Measurements from ENCODE around the gene ITGB1. TPM values are rescaled to one million over a fixed set of nuclear protein-coding genes. Genes with fewer than 3 reads are reported as not detected.

ITGB1 gene
- total RNA-seq, 1 experiment from 2014 or later: 317 TPM

GRCh38 chr10:32972460-32972859, 14.4 kb upstream of the ITGB1 start:
- Mint-ChIP-seq H3K27me3 (ENCODE audit: low read depth) (no peaks in the 10 kb centered on the region), H3K36me3 (no peaks in the 10 kb centered on the region), H3K9me3 (0 out of 2 replicates have a peak, but pooled peaks cover 7% of the 10 kb centered on the region), H3K4me3 (no peak overlapping the region), H3K4me1 (peaks cover 37% of the 10 kb centered on the region), H3K27ac (peak overlapping the region; percentile 95)
- ATAC-seq (no peak), DNase-seq (ENCODE audit: low spot score) (no peak)
- ChIA-PET POLR2A (no interaction called here), CTCF (interaction anchor here (0.9 to 1.6 kb wide), 4 partner anchors 37 to 602 kb away, joined by 3 read pairs; no protein-coding TSS in a partner anchor)
- no peak for TF ChIP-seq E2F5 (CRISPR knock-in tag; IDR thresholded peaks at IDR 0.05)
- no peak for TF ChIP-seq ZNF281 (CRISPR knock-in tag; IDR thresholded peaks at IDR 0.05)
- no peak for TF ChIP-seq ZNF396 (CRISPR knock-in tag; IDR thresholded peaks at IDR 0.05; ENCODE audit: borderline replicate concordance)
- TF ChIP-seq TEAD4 (CRISPR knock-in tag; IDR thresholded peaks at IDR 0.05): no peak
- TF ChIP-seq CTCF (IDR thresholded peaks at IDR 0.05): no peak
- no peak for TF ChIP-seq ZNF423 (CRISPR knock-in tag; IDR thresholded peaks at IDR 0.05)
- no peak for TF ChIP-seq PRRX2 (CRISPR knock-in tag; IDR thresholded peaks at IDR 0.05)
- TF ChIP-seq NR1H2 (CRISPR knock-in tag; IDR thresholded peaks at IDR 0.05): no peak
- TF ChIP-seq E2F1 (CRISPR knock-in tag; IDR thresholded peaks at IDR 0.05): no peak
- no peak for TF ChIP-seq USF2 (CRISPR knock-in tag; IDR thresholded peaks at IDR 0.05)
- no peak for TF ChIP-seq SMAD4 (CRISPR knock-in tag; IDR thresholded peaks at IDR 0.05)
- no peak for TF ChIP-seq NFATC4 (CRISPR knock-in tag; IDR thresholded peaks at IDR 0.05)
- no peak for TF ChIP-seq ZNF416 (CRISPR knock-in tag; IDR thresholded peaks at IDR 0.05)
- no peak for TF ChIP-seq ATF6 (CRISPR knock-in tag; IDR thresholded peaks at IDR 0.05)
- no peak for TF ChIP-seq ZNF671 (CRISPR knock-in tag; IDR thresholded peaks at IDR 0.05)
- no peak for TF ChIP-seq FOXK1 (CRISPR knock-in tag; IDR thresholded peaks at IDR 0.05)
- TF ChIP-seq MYBL2 (CRISPR knock-in tag; IDR thresholded peaks at IDR 0.05): no peak
- TF ChIP-seq GABPB1 (CRISPR knock-in tag; IDR thresholded peaks at IDR 0.05): no peak
- no peak for TF ChIP-seq GTF2I (CRISPR knock-in tag; conservative IDR thresholded peaks at IDR 0.05)
- TF ChIP-seq MXD4 (CRISPR knock-in tag; IDR thresholded peaks at IDR 0.05; ENCODE audit: borderline replicate concordance): no peak

Data from WTC11 (cell line).